Gastroesophageal sphincter (tissue), 4 donors: ENCODE measurements around the gene PPM1J. TPM values are rescaled to one million over a fixed set of nuclear protein-coding genes. Genes with fewer than 3 reads are reported as not detected.
"Not testable (repeated sequence)": the region's sequence is repeated elsewhere in the genome, so short reads cannot be mapped to it uniquely, and the experiment has no call there.

Experiments used
- ATAC-seq: fragments of 150-250 bp; one replicate; pipeline ENCODE4 v1.9.1; 2016; ENCODE audit warnings: mild to moderate bottlenecking, moderate library complexity
- H3K27ac ChIP-seq, 4 donors: fragments of 200-600 bp; sonication (generic) in 3 of 4; 1 replicate in 3 of 4; 2 replicates in 1 of 4; pipeline ENCODE4 v1.5.1; 2016 to 2019
- H3K27me3 ChIP-seq: fragments of 200-600 bp; sonication (generic); one replicate; pipeline ENCODE4 v1.5.1; 2019
- H3K36me3 ChIP-seq, 2 donors: fragments of 200-600 bp; sonication (generic); one replicate each; pipeline ENCODE4 v1.5.1; 2019; ENCODE audit warnings: control low read depth in 1 of 2
- H3K4me1 ChIP-seq, 3 donors: fragments of 200-600 bp; sonication (generic); 1 replicate in 2 of 3; 2 replicates in 1 of 3; pipeline ENCODE4 v1.5.1; 2016 to 2019; ENCODE audit warnings: control low read depth in 2 of 3
- H3K4me3 ChIP-seq, 2 donors: fragments of 200-600 bp; sonication (generic); one replicate each; pipeline ENCODE4 v1.5.1; 2019; ENCODE audit warnings: mild to moderate bottlenecking in 1 of 2, moderate library complexity in 1 of 2
- H3K9me3 ChIP-seq, 3 donors: fragments of 200-600 bp; sonication (generic); one replicate each; pipeline ENCODE4 v1.5.1; 2017 to 2019; ENCODE audit warnings: control low read depth in 2 of 3
- CTCF ChIP-seq, 4 experiments: fragments of 200-600 bp in 2 of 4; fragments of 450-650 bp in 2 of 4; sonication (generic) in 1 of 4; IDR thresholded peaks; one replicate each; pipeline ENCODE4 v1.5.1; 2017 to 2019; ENCODE audit warnings: antibody characterized with exemption in 4 of 4, mild to moderate bottlenecking in 2 of 4, moderate library complexity in 2 of 4
- EP300 ChIP-seq: sonication (generic); formaldehyde crosslinking; IDR thresholded peaks from one replicate; pipeline ENCODE4 v1.6.1; 2017; ENCODE audit warnings: antibody characterized with exemption, mild to moderate bottlenecking
- POLR2A ChIP-seq, 2 donors: fragments of 450-650 bp; IDR thresholded peaks; one replicate each; pipeline ENCODE4 v1.6.1; 2017; ENCODE audit warnings: antibody characterized with exemption in 2 of 2, mild to moderate bottlenecking in 2 of 2, moderate library complexity in 1 of 2
- POLR2AphosphoS5 ChIP-seq: sonication (generic); formaldehyde crosslinking; IDR thresholded peaks from one replicate; pipeline ENCODE4 v1.6.1; 2017; ENCODE audit warnings: antibody characterized with exemption
- WGBS, 2 donors: methylation state at CpG; one replicate each; pipeline ENCODE4 v1.1.5; 2018; ENCODE audit warnings: low coverage in 1 of 2; 5-methylcytosine and 5-hydroxymethylcytosine counted together
- total RNA-seq, 4 donors: library from RNA; depleted of rRNA; stranded (reverse); fragments of >200 nt; gene quantifications; one replicate each; pipeline ENCODE4 v1.1.0, GENCODE V29; 2016

PPM1J gene
- total RNA-seq, 4 donors from 2014 or later = 0.35 to 2.8 (median 1.7) TPM

- H3K36me3 ChIP-seq = no peaks in the 10 kb centered on the region
- no peaks in the 10 kb centered on the region for H3K9me3 ChIP-seq
- H3K4me3 ChIP-seq = no peak overlapping the region
- peaks cover 3% of the 10 kb centered on the region for H3K27me3 ChIP-seq
- TF ChIP-seq POLR2AphosphoS5 (no peak), POLR2A (IDR thresholded peaks at IDR 0.05) (no peak), EP300 (no peak), CTCF (IDR thresholded peaks at IDR 0.05) (no peak)
- no peaks in the 10 kb centered on the region for H3K4me1 ChIP-seq
- 83 to 92% methylated on average over 1 of the region's 1 CpG for WGBS, 2 donors
- no peak overlapping the region for H3K27ac ChIP-seq
- no peak for ATAC-seq
Observed at GRCh38 chr1:112735752-112736151, 20.6 kb upstream of the PPM1J start.

- Histone ChIP-seq H3K36me3 (no peaks in the 10 kb centered on the region), H3K9me3 (no peaks in the 10 kb centered on the region), H3K27ac (no peak overlapping the region), H3K4me3 (no peak overlapping the region), H3K4me1 (no peaks in the 10 kb centered on the region), H3K27me3 (no peaks in the 10 kb centered on the region)
- WGBS, 2 donors = 85 to 95% methylated on average over 1 of the region's 1 CpG
- ATAC-seq = no peak
- TF ChIP-seq POLR2A (IDR thresholded peaks at IDR 0.05) (no peak), CTCF (IDR thresholded peaks at IDR 0.05) (no peak), POLR2AphosphoS5 (no peak), EP300 (no peak)
Observed at GRCh38 chr1:112731451-112731850, 16.3 kb upstream of the PPM1J start.

DNA sequence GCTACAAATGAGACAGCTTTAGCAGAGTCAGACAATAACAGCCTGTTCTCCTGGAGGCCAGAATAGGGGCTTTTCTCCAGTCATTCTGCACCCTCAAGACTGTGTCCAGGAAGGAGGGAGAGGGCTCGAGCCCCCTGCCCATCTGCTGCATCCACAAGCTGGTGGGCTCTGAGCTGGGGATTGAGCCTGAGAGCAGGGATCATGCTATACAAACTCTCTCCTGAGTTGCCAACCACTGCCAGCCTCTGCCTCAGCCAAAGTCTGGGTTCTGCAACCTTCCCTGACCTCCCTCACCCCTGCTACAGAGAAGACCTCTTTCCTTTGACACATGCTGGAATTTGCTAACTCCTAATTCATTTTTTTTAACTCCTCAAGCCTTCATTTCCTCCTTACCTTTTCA is 14.8 kb upstream of the PPM1J start:
- Histone ChIP-seq H3K36me3 (no peaks in the 10 kb centered on the region), H3K4me1 (no peaks in the 10 kb centered on the region), H3K4me3 (no peak overlapping the region), H3K27ac (no peak overlapping the region), H3K9me3 (no peaks in the 10 kb centered on the region), H3K27me3 (no peaks in the 10 kb centered on the region)
- TF ChIP-seq EP300 (no peak), POLR2AphosphoS5 (no peak), POLR2A (IDR thresholded peaks at IDR 0.05) (no peak), CTCF (IDR thresholded peaks at IDR 0.05) (no peak)
- 60% methylated on average over 1 of the region's 1 CpG; no CpG with 5 or more reads in 1 of the 2 donors for WGBS, 2 donors
- no peak for ATAC-seq

- H3K4me3 ChIP-seq, H3K27me3 ChIP-seq, H3K27ac ChIP-seq, H3K36me3 ChIP-seq, H3K4me1 ChIP-seq, ATAC-seq, H3K9me3 ChIP-seq: not testable (repeated sequence)
- WGBS, 2 donors = 20 to 77% methylated on average over 1 to 2 of the region's 3 CpGs
Observed at GRCh38 chr1:112729011-112729410, 13.9 kb upstream of the PPM1J start.

- not testable (repeated sequence) for H3K4me3 ChIP-seq, H3K4me1 ChIP-seq, H3K9me3 ChIP-seq, H3K27ac ChIP-seq, ATAC-seq, H3K27me3 ChIP-seq, H3K36me3 ChIP-seq
- WGBS, 2 donors = 90 to 100% methylated on average over 2 to 5 of the region's 33 CpGs
Observed at GRCh38 chr1:112728306-112728971, 13.3 kb upstream of the PPM1J start.

- Histone ChIP-seq H3K36me3 (no peaks in the 10 kb centered on the region), H3K4me3 (no peak overlapping the region), H3K27me3 (peaks cover 10% of the 10 kb centered on the region), H3K4me1 (peaks cover 0 to 5% (median 0%) of the 10 kb centered on the region in 3 donors), H3K27ac (no peak overlapping the region), H3K9me3 (no peaks in the 10 kb centered on the region)
- TF ChIP-seq POLR2AphosphoS5 = no peak
- TF ChIP-seq EP300 = no peak
- TF ChIP-seq CTCF (IDR thresholded peaks at IDR 0.05) = no peak
- no peak for TF ChIP-seq POLR2A (IDR thresholded peaks at IDR 0.05)
- WGBS, 2 donors = 80% methylated on average over 1 of the region's 2 CpGs; no CpG with 5 or more reads in 1 of the 2 donors
- no peak for ATAC-seq
Observed at GRCh38 chr1:112727716-112728115, 12.6 kb upstream of the PPM1J start.

DNA sequence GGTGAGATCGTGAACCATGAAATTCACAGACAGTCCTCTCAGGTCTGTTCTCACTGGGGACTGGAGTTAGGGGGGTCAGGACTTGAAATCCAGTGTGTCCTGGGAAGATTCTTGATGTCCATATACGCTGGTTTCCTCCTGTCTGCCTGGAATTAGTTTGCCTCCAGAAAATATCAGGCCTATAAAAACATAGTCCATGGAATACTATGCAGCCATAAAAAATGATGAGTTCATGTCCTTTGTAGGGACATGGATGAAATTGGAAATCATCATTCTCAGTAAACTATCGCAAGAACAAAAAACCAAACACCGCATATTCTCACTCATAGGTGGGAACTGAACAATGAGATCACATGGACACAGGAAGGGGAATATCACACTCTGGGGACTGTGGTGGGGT is 9.1 kb upstream of the PPM1J start:
- WGBS, 2 donors = 94 to 100% methylated on average over 2 of the region's 4 CpGs

More for the DNA sequence above, 9.1 kb upstream of the PPM1J start:
- H3K4me1 ChIP-seq = peaks cover 0 to 13% (median 5%) of the 10 kb centered on the region in 3 donors
- not testable (repeated sequence) for H3K36me3 ChIP-seq, ATAC-seq, H3K27ac ChIP-seq, H3K4me3 ChIP-seq, H3K9me3 ChIP-seq
- peaks cover 26% of the 10 kb centered on the region for H3K27me3 ChIP-seq
